Esophagus squamous epithelium (tissue), 4 donors: ENCODE data around the gene IGF1R.
A peak's percentile ranks its signal among the peaks of the same experiment; 100 is the strongest.

ENCODE experiments used
- POLR2A ChIP-seq, 4 donors: fragments of 450-650 bp; IDR thresholded peaks; one replicate each; pipeline ENCODE4 v1.6.1; 2017; ENCODE audit warnings: antibody characterized with exemption in 4 of 4, mild to moderate bottlenecking in 4 of 4, moderate library complexity in 3 of 4
- TF ChIP-seq, protein P1 (sequence below), 6 experiments: fragments of 450-650 bp in 4 of 6; fragments of 200-600 bp in 2 of 6; sonication (generic) in 2 of 6; IDR thresholded peaks; one replicate each; pipeline ENCODE4 v1.5.1; 2016 to 2019; ENCODE audit warnings: antibody characterized with exemption in 6 of 6, mild to moderate bottlenecking in 4 of 6, moderate library complexity in 4 of 6

DNA sequence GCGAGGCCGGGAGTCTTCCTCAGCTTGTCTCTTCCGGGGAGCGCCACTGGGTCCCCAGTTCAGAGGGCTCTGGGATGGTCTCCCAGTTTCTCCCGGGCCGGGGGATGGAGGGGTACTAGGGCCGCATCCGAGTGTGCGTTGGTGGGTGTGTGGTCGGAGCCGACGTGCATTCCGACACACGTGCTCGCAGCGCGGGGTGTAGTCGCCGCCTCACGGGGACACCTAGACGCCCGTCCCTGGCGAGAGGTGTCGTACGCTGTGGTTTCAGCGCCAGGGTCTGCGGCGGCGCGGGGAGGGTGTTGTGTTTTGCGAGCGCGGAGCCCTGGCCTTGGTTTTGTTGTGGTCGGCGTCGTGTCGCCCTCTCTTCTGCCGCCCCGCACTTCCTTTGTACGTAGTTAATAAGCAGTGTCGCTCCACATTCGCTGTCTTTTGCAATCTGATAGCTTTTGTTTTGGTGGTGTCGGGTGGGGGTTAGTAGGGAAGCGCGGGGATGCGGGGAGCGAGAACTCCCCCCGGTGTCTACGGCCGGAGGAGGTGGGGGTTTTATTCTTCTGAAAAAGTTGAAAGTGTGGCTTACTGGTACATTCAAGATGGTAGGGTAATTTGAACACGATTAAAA is 2.2 kb downstream of the IGF1R start:
- TF ChIP-seq, protein P1, sequence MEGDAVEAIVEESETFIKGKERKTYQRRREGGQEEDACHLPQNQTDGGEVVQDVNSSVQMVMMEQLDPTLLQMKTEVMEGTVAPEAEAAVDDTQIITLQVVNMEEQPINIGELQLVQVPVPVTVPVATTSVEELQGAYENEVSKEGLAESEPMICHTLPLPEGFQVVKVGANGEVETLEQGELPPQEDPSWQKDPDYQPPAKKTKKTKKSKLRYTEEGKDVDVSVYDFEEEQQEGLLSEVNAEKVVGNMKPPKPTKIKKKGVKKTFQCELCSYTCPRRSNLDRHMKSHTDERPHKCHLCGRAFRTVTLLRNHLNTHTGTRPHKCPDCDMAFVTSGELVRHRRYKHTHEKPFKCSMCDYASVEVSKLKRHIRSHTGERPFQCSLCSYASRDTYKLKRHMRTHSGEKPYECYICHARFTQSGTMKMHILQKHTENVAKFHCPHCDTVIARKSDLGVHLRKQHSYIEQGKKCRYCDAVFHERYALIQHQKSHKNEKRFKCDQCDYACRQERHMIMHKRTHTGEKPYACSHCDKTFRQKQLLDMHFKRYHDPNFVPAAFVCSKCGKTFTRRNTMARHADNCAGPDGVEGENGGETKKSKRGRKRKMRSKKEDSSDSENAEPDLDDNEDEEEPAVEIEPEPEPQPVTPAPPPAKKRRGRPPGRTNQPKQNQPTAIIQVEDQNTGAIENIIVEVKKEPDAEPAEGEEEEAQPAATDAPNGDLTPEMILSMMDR (IDR thresholded peaks at IDR 0.05): no peak
- peak in 2 of 4 donors; percentile 30 to 41 for TF ChIP-seq POLR2A (IDR thresholded peaks at IDR 0.05)
